Measurements from ENCODE around the gene EFCAB11.

DNA sequence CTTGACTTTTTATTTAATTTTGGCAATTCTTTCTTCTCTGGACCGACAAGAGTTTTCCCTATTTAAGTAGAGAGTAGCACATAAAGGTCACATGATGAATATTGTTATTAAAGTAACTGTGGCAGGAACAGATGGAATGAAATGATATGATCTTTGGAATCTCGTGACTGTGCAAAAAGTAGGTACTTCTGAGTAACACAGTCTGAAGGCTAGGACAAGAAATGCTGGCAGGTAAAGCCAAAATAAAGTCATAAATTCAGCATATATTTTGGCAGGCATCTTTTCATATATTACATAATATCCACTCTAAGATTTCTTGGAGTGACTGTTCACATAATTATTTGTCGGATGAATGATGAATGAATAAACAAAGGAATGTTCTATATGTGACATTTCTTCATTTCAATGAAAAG, 121.4 kb downstream of the EFCAB11 start:
- TF ChIP-seq POLR2A (IDR thresholded peaks at IDR 0.05), result no peak
- no peak for TF ChIP-seq CTCF (IDR thresholded peaks at IDR 0.05)
- no peak for TF ChIP-seq POLR2AphosphoS5 (IDR thresholded peaks at IDR 0.05)

Measured in breast epithelium (tissue), 3 donors.